ENCODE measurements around the gene C4orf46. TPM values are rescaled to one million over a fixed set of nuclear protein-coding genes. Genes with fewer than 3 reads are reported as not detected.

Gene C4orf46
- total and polyA plus RNA-seq, 2 experiments from 2014 or later = 23.9 to 41.5 TPM

GRCh38 chr4:158671915-158672806 lies 474 bp upstream of the C4orf46 start, which contains the start of gene ETFDH:
Gene ETFDH, plus strand, starts transcription at chr4:158672296. Its CDS starts 161 bp downstream, at chr4:158672457.
- Histone ChIP-seq H3K79me2 (replicated peaks; ENCODE audit: insufficient read depth) (peaks cover 46% of the 10 kb centered on the region), H3K27me3 (ENCODE audit: insufficient read depth) (no peaks in the 10 kb centered on the region), H3K36me3 (ENCODE audit: insufficient read depth) (peaks cover 5% of the 10 kb centered on the region; the same call in 1 of the 2 replicates), H3K27ac (ENCODE audit: low read depth) (peak within 1 kb of the TSS; percentile 84), H2AFZ (peak within 1 kb of the TSS; percentile 74), H3K4me1 (ENCODE audit: insufficient read depth) (0 out of 2 replicates have a peak, but pooled peaks cover 5% of the 10 kb centered on the region), H3K4me3 (peak within 1 kb of the TSS; percentile 76), H3K9me2 (ENCODE audit: insufficient read depth) (no peaks in the 10 kb centered on the region), H3K4me2 (peak within 1 kb of the TSS; percentile 81), H4K20me1 (replicated peaks; ENCODE audit: insufficient read depth) (no peaks in the 10 kb centered on the region; the same call in 1 of the 2 replicates), H3F3A (replicated peaks; ENCODE audit: low read depth) (peaks cover 5% of the 10 kb centered on the region; the same call in 1 of the 2 replicates)
- DNase-seq (ENCODE audit: low spot score) (peak; percentile 98), ATAC-seq (peak; percentile 88)
- Mint-ChIP-seq H3K4me3 (peak within 1 kb of the TSS; percentile 98), H3K27ac (peak within 1 kb of the TSS; percentile 98), H3K36me3 (ENCODE audit: low read depth) (peaks cover 7% of the 10 kb centered on the region), H3K9me3 (no peaks in the 10 kb centered on the region; the same call in 2 of the 3 replicates), H3K4me1 (peaks cover 14% of the 10 kb centered on the region; the same call in 2 of the 3 replicates), H3K27me3 (ENCODE audit: insufficient read depth, low read depth, poor library complexity) (peaks cover 12% of the 10 kb centered on the region)
- TF ChIP-seq ZNF462 (CRISPR knock-in tag; IDR thresholded peaks at IDR 0.05) (no peak), CREB1 (CRISPR knock-in tag; IDR thresholded peaks at IDR 0.05; ENCODE audit: low read depth) (peak; percentile 89), ETS1 (IDR thresholded peaks at IDR 0.05) (peak; percentile 96), CTCF (conservative IDR thresholded peaks at IDR 0.05; ENCODE audit: low read depth in 2 of 2) (peak; percentile 55 to 83), POLR2AphosphoS5 (IDR thresholded peaks at IDR 0.05; ENCODE audit: low read depth) (peak; percentile 60; the same call in 1 of the 2 replicates)

Data from GM23338 (cell line).